Testis (tissue), 2 donors: ENCODE data around the gene CNN1.

Experiments
- CTCF ChIP-seq, 3 experiments: fragments of 450-650 bp in 2 of 3; fragments of 200-600 bp in 1 of 3; sonication (generic) in 1 of 3; IDR thresholded peaks; one replicate each; pipeline ENCODE4 v1.5.1; 2016 to 2019; ENCODE audit warnings: antibody characterized with exemption in 3 of 3, mild to moderate bottlenecking in 2 of 3, moderate library complexity in 1 of 3
- POLR2A ChIP-seq: fragments of 450-650 bp; IDR thresholded peaks from one replicate; pipeline ENCODE4 v1.6.1; 2017; ENCODE audit warnings: antibody characterized with exemption, mild to moderate bottlenecking, moderate library complexity

GRCh38 chr19:11597202-11598102, 58.8 kb downstream of the CNN1 start, which contains the start of gene ZNF627:
- peak in 2 of 3 experiments; percentile 29 to 31 for TF ChIP-seq CTCF (IDR thresholded peaks at IDR 0.05)
- TF ChIP-seq POLR2A = peak; percentile 96
